Natural killer cell (primary cell): ENCODE data around the gene SYNGR3. TPM values are rescaled to one million over a fixed set of nuclear protein-coding genes. Genes with fewer than 3 reads are reported as not detected.
A peak's percentile ranks its signal among the peaks of the same experiment; 100 is the strongest.

Source experiments
- ATAC-seq, 3 donors: fragments of 150-1000 bp in 2 of 3; fragments of 200-7000 bp in 1 of 3; cut with Tn5 transposase; 1 replicate in 1 of 3; 2 replicates in 2 of 3; pipeline ENCODE4 v1.10.0; 2021; ENCODE audit warnings: mild to moderate bottlenecking in 2 of 3, moderate library complexity in 2 of 3
- DNase-seq, 2 donors: peaks; one replicate each; pipeline versions ENCODE4 v3.0.0 to v3.0.0-alpha.2; 2013 to 2021; ENCODE audit warnings: mixed read lengths in 1 of 2
- H3K27ac ChIP-seq: one replicate; pipeline ENCODE4 v1.5.1; 2013; ENCODE audit warnings: mild to moderate bottlenecking, low read length
- H3K27me3 ChIP-seq: one replicate; pipeline ENCODE4 v1.6.1; 2013; ENCODE audit warnings: low read length; ENCODE audit not compliant: control insufficient read depth, insufficient read depth
- H3K36me3 ChIP-seq: one replicate; pipeline ENCODE4 v1.6.1; 2013; ENCODE audit warnings: low read length; ENCODE audit not compliant: control insufficient read depth, insufficient read depth
- H3K4me1 ChIP-seq: one replicate; pipeline ENCODE4 v1.6.1; 2013; ENCODE audit warnings: low read length; ENCODE audit not compliant: control insufficient read depth, insufficient read depth
- H3K4me3 ChIP-seq: one replicate; pipeline ENCODE4 v1.5.1; 2013; ENCODE audit warnings: low read length
- H3K9me3 ChIP-seq: one replicate; pipeline ENCODE4 v1.6.1; 2013; ENCODE audit warnings: low read length; ENCODE audit not compliant: control insufficient read depth, insufficient read depth
- H3K27ac Mint-ChIP-seq, 2 donors: one replicate each; pipeline ENCODE4 v1.8.0; 2022; ENCODE audit warnings: mild to moderate bottlenecking in 2 of 2, mixed read lengths in 2 of 2, moderate library complexity in 1 of 2
- H3K27me3 Mint-ChIP-seq, 2 donors: one replicate each; pipeline ENCODE4 v1.8.0; 2022; ENCODE audit warnings: low read depth in 2 of 2, mixed read lengths in 2 of 2
- H3K36me3 Mint-ChIP-seq: one replicate; pipeline ENCODE4 v1.8.0; 2022; ENCODE audit warnings: mixed read lengths
- H3K4me1 Mint-ChIP-seq, 2 donors: one replicate each; pipeline ENCODE4 v1.8.0; 2022; ENCODE audit warnings: mixed read lengths in 2 of 2
- H3K4me3 Mint-ChIP-seq: one replicate; pipeline ENCODE4 v1.8.0; 2022; ENCODE audit warnings: mild to moderate bottlenecking, moderate library complexity, mixed read lengths
- H3K9me3 Mint-ChIP-seq, 2 donors: one replicate each; pipeline ENCODE4 v1.8.0; 2022; ENCODE audit warnings: mixed read lengths in 2 of 2
- WGBS: methylation state at CpG from one replicate; pipeline ENCODE4 v1.1.7; 2013; ENCODE audit warnings: missing lambda C conversion rate; ENCODE audit not compliant: insufficient coverage; 5-methylcytosine and 5-hydroxymethylcytosine counted together
- intact Hi-C: fragments of 100-400 bp; cut with micrococcal nuclease; formaldehyde crosslinking; loops from one replicate; pipeline ENCODE4 v1.14.2; 2022
- total RNA-seq, 4 donors: library from RNA; stranded (reverse); fragments of 120-200 nt in 1 of 4; gene quantifications; one replicate each; pipeline versions ENCODE4 v1.2.3 to v1.2.4, GENCODE V29; 2013 to 2022
- TF ChIP-seq, protein P1 (sequence below): fragments of 200-600 bp; IDR thresholded peaks from one replicate; pipeline ENCODE4 v1.8.0; 2022; ENCODE audit warnings: antibody characterized with exemption

SYNGR3 gene
- total RNA-seq, 3 donors from 2014 or later (not counting 1 experiment from before 2014, with no cell fraction given) = 10.3 to 19.3 (median 19.1) TPM

DNA sequence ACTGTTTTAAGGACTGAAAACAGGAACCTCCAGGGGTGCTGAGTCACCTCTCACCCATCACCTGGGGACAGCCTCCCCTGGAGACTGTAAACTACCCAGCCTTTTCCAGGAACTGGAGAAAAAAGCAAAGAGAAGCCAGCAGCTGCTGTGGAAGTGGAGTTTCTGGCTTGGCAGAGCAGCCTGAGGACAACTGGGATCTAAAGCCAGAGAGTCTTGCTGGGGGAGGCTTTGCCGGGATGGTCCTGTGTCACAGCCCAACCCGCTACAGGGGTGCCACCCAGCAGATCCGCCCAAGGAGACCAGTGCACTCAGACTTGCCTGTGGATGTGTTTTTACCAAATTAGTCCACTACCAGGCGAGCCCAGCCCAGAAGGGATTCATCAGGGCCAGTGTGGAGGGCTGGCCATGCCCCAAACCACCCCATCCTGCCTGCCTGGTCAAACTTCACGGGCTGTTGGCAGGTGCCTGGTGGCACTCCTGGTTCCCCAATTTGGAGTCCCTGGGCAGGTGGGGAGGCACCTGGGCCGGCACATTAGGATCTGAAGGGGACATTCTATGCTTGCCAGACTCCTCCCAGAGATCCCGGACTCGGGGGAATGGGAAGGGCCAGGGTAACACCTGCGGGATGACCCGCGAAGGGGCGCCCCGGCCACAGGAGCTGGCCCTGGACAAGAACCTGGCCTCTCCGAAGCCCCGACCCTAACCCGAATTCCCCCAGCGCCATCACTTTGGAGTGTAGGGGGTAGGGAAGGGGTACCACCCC, 47.5 kb upstream of the SYNGR3 start:
- ATAC-seq = no peak
- Mint-ChIP-seq H3K27ac (peak overlapping the region; percentile 74 to 91), H3K4me3 (peak overlapping the region; percentile 90), H3K9me3 (no peaks in the 10 kb centered on the region), H3K4me1 (peaks cover 6 to 24% of the 10 kb centered on the region in 2 donors), H3K36me3 (no peaks in the 10 kb centered on the region), H3K27me3 (no peaks in the 10 kb centered on the region)
- 17% methylated on average over 12 of the region's 17 CpGs for WGBS
- Histone ChIP-seq H3K4me1 (peaks cover 32% of the 10 kb centered on the region), H3K4me3 (peak overlapping the region; percentile 74), H3K9me3 (no peaks in the 10 kb centered on the region), H3K27ac (no peak overlapping the region), H3K27me3 (no peaks in the 10 kb centered on the region), H3K36me3 (peaks cover 15% of the 10 kb centered on the region)
- TF ChIP-seq, protein P1, sequence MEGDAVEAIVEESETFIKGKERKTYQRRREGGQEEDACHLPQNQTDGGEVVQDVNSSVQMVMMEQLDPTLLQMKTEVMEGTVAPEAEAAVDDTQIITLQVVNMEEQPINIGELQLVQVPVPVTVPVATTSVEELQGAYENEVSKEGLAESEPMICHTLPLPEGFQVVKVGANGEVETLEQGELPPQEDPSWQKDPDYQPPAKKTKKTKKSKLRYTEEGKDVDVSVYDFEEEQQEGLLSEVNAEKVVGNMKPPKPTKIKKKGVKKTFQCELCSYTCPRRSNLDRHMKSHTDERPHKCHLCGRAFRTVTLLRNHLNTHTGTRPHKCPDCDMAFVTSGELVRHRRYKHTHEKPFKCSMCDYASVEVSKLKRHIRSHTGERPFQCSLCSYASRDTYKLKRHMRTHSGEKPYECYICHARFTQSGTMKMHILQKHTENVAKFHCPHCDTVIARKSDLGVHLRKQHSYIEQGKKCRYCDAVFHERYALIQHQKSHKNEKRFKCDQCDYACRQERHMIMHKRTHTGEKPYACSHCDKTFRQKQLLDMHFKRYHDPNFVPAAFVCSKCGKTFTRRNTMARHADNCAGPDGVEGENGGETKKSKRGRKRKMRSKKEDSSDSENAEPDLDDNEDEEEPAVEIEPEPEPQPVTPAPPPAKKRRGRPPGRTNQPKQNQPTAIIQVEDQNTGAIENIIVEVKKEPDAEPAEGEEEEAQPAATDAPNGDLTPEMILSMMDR = no peak
- DNase-seq = no peak
- intact Hi-C loops = no loop called here

DNA sequence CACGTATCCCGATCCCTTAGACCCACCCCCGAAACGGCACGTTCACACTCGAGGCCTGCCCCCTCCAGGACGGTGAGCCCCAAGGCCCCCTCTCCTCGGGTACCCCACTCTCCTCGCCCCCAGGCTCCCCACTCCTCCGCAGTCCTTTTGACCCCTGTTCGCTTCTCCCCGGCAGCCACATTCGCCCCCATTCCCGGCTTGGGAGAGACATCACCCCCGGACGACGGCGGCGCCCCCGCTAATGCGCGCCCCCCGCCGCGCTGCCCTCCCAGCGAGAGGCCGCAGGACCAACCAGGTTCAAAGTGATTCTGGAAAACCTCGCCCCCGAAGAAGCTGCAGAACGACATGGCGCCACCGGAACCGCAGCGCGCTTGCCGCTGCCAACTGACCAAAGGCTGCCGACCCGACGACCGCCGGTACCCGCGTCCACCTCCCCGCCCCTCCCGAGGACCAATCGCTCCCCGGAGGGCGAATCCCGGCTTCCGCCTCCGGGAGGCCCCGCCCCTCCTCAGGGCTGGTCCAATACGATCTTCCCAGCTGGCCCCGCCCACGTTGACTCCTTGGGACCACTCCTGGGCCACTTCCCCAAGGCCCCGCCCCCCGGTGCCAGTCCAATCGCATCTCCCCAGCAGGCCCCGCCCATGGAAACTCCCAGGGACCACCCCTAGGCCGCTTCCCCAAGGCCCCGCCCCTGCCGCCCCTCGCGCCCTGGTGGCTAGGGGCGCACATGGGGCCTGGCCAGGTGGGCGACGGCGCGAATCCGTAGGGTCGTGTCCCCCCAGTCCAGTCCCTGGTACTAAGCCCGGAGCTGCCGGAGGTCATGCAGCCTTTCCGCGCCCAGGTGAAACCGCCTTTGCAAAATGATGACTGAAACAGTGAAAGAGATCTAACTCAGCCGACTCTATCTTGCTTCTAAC, 46.7 kb upstream of the SYNGR3 start, which contains the start of gene MSRB1:
Gene MSRB1, minus strand, starts transcription at position 390 of the 917 bp plus-strand sequence. Its CDS starts 43 bp downstream, at position 347.
- Histone ChIP-seq H3K27me3 (no peaks in the 10 kb centered on the region), H3K9me3 (no peaks in the 10 kb centered on the region), H3K36me3 (peaks cover 14% of the 10 kb centered on the region), H3K27ac (peak within 1 kb of the TSS; percentile 55), H3K4me3 (peak within 1 kb of the TSS; percentile 74), H3K4me1 (peaks cover 27% of the 10 kb centered on the region)
- peak within 1 kb of the TSS; percentile 90 for H3K4me3 Mint-ChIP-seq
- H3K27me3 Mint-ChIP-seq = no peaks in the 10 kb centered on the region
- peak; percentile 98 to 99 (median 98) for ATAC-seq
- WGBS = 1% methylated on average over 74 of the region's 77 CpGs
- H3K9me3 Mint-ChIP-seq = no peaks in the 10 kb centered on the region
- intact Hi-C loops = no loop called here
- H3K27ac Mint-ChIP-seq = peak within 1 kb of the TSS; percentile 74 to 91
- H3K36me3 Mint-ChIP-seq = no peaks in the 10 kb centered on the region
- peak; percentile 98 to 100 for DNase-seq
- peaks cover 6 to 24% of the 10 kb centered on the region in 2 donors for H3K4me1 Mint-ChIP-seq
- TF ChIP-seq, protein P1 = no peak

DNA sequence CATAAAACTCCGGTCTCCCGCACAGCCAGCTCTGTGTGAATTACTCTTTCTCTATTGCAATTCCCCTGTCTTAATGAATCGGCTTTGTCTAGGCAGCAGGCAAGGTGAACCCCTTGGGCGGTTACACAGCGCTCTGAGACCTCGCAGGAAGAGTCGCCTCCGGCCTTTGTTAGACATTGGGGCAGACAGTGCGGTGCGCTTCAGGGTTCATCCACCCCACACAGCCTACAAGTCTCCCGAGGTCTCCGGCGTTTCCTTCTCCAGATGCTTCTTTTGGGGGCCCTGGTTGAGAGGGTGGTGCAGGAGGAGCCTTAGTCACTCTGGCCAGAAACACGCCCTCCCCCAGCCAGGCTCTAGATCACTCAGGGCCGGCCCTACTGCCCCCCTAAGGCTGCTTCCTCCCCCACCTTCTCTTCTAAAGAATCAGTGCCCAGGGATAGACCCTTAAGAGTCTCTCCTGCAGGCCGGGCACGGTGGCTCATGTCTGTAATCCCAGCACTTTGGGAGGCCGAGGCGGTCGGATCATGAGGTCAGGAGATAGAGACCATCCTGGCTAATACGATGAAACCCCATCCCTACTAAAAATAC, 45.1 kb upstream of the SYNGR3 start:
- H3K9me3 Mint-ChIP-seq = no peaks in the 10 kb centered on the region

More for the DNA sequence above, 45.1 kb upstream of the SYNGR3 start:
- Mint-ChIP-seq H3K27ac (peak overlapping the region; percentile 74 to 91), H3K27me3 (no peaks in the 10 kb centered on the region), H3K36me3 (no peaks in the 10 kb centered on the region), H3K4me3 (peak overlapping the region; percentile 75), H3K4me1 (peaks cover 6 to 24% of the 10 kb centered on the region in 2 donors)
- Histone ChIP-seq H3K4me3 (no peak overlapping the region), H3K27me3 (no peaks in the 10 kb centered on the region), H3K27ac (no peak overlapping the region), H3K9me3 (no peaks in the 10 kb centered on the region), H3K4me1 (peaks cover 27% of the 10 kb centered on the region), H3K36me3 (no peaks in the 10 kb centered on the region)
- no peak for ATAC-seq
- TF ChIP-seq, protein P1 = no peak
- 94% methylated on average over 18 of the region's 21 CpGs for WGBS
- no peak for DNase-seq
- intact Hi-C loops = no loop called here
